H1 (cell line): ENCODE measurements around the gene PPA1. TPM values are rescaled to one million over a fixed set of nuclear protein-coding genes. Genes with fewer than 3 reads are reported as not detected.
"Not testable (repeated sequence)": the region's sequence is repeated elsewhere in the genome, so short reads cannot be mapped to it uniquely, and the experiment has no call there.

Experiments
- CTCF ChIA-PET: fragments of 300-600 bp; sonication (Branson Sonifier 250); formaldehyde crosslinking; loops from one replicate; lab custom pipeline; 2021; ENCODE audit not compliant: partially characterized antibody; lab: Charles Lee
- POLR2A ChIA-PET: fragments of 300-600 bp; sonication (Branson Sonifier 250); formaldehyde crosslinking; loops from one replicate; lab custom pipeline; 2021; ENCODE audit warnings: inconsistent platforms; ENCODE audit not compliant: partially characterized antibody; lab: Charles Lee
- DNase-seq, 2 experiments: peaks; one replicate each; pipeline versions ENCODE4 v3.0.0 to v3.0.0-alpha.2; 2010 to 2022; ENCODE audit warnings: low spot score in 2 of 2, low read depth in 1 of 2, mixed read lengths in 1 of 2
- FAIRE-seq: peaks from 2 replicates; lab custom pipeline; 2011; peaks lifted over from hg19 to GRCh38; lab: Jason Lieb, UNC
- H2AFZ ChIP-seq: 2 replicates; pipeline ENCODE4 v1.8.1; 2012; ENCODE audit warnings: low read length, inconsistent platforms
- H2AK5ac ChIP-seq: 2 replicates; pipeline ENCODE4 v1.6.1; 2013; ENCODE audit warnings: low read depth, low read length
- H2BK120ac ChIP-seq: replicated peaks from 2 replicates; pipeline ENCODE3; 2013; ENCODE audit warnings: low read depth, low read length, inconsistent platforms
- H2BK12ac ChIP-seq: 2 replicates; pipeline ENCODE4 v1.6.1; 2013; ENCODE audit warnings: low read depth, low read length
- H2BK15ac ChIP-seq: 2 replicates; pipeline ENCODE4 v1.6.1; 2013; ENCODE audit warnings: low read length
- H2BK20ac ChIP-seq: 2 replicates; pipeline ENCODE4 v1.6.1; 2013; ENCODE audit warnings: low read length
- H2BK5ac ChIP-seq: 2 replicates; pipeline ENCODE4 v1.6.1; 2013; ENCODE audit warnings: low read depth, low read length
- H3K14ac ChIP-seq: 2 replicates; pipeline ENCODE4 v1.6.1; 2013; ENCODE audit warnings: inconsistent platforms; ENCODE audit not compliant: insufficient read length
- H3K18ac ChIP-seq: 2 replicates; pipeline ENCODE4 v1.6.1; 2013; ENCODE audit warnings: low read length; ENCODE audit errors: extremely low read depth
- H3K23ac ChIP-seq: 2 replicates; pipeline ENCODE4 v1.6.1; 2013; ENCODE audit warnings: inconsistent platforms; ENCODE audit not compliant: insufficient read length
- H3K23me2 ChIP-seq: 2 replicates; pipeline ENCODE4 v1.6.1; 2013; ENCODE audit warnings: low read depth, low read length
- H3K27ac ChIP-seq: 2 replicates; pipeline ENCODE4 v1.6.1; 2011; ENCODE audit warnings: low read depth, low read length, inconsistent platforms
- H3K27me3 ChIP-seq, 4 experiments: replicated peaks in 1 of 4; 1 replicate in 1 of 4; 2 replicates in 3 of 4; pipeline versions ENCODE4 v1.6.1 to v1.8.1; 2011 to 2013; ENCODE audit warnings: low read length in 3 of 4, mild to moderate bottlenecking in 3 of 4, inconsistent platforms in 2 of 4, mixed read lengths in 2 of 4, moderate library complexity in 1 of 4; ENCODE audit not compliant: control insufficient read depth in 3 of 4, insufficient read depth in 3 of 4; ENCODE audit errors: extremely low read depth in 1 of 4
- H3K36me3 ChIP-seq, 4 experiments: 2 replicates each; pipeline versions ENCODE4 v1.6.1 to v1.8.1; 2011 to 2013; ENCODE audit warnings: mild to moderate bottlenecking in 4 of 4, low read length in 3 of 4, moderate library complexity in 2 of 4, control low read depth in 1 of 4, inconsistent platforms in 1 of 4; ENCODE audit not compliant: insufficient read depth in 4 of 4, control insufficient read depth in 2 of 4
- H3K4ac ChIP-seq: replicated peaks from 2 replicates; pipeline ENCODE3; 2013; ENCODE audit warnings: low read length, low read depth, mixed read lengths, inconsistent platforms; ENCODE audit not compliant: insufficient read length
- H3K4me1 ChIP-seq, 4 experiments: replicated peaks in 1 of 4; 1 replicate in 1 of 4; 2 replicates in 3 of 4; pipeline versions ENCODE4 v1.6.1 to v1.8.1; 2011 to 2013; ENCODE audit warnings: low read length in 3 of 4, inconsistent platforms in 2 of 4, mixed read lengths in 1 of 4; ENCODE audit not compliant: insufficient read depth in 4 of 4, control insufficient read depth in 3 of 4
- H3K4me2 ChIP-seq, 2 experiments: 2 replicates each; pipeline versions ENCODE4 v1.6.1 to v1.8.1; 2011 to 2013; ENCODE audit warnings: low read depth in 2 of 2, low read length in 2 of 2, control low read depth in 1 of 2, inconsistent platforms in 1 of 2, mild to moderate bottlenecking in 1 of 2; ENCODE audit not compliant: insufficient read depth in 1 of 2
- H3K4me3 ChIP-seq, 4 experiments: fragments of 200-600, 300-600 bp in 1 of 4; sonication (generic), shearing (Covaris generic), sonication (Bioruptor Twin) in 1 of 4; 2 replicates each; pipeline versions ENCODE4 v1.5.1 to v1.8.1; 2011 to 2016; ENCODE audit warnings: low read length in 4 of 4, low read depth in 3 of 4, control low read depth in 2 of 4, inconsistent platforms in 2 of 4, mild to moderate bottlenecking in 2 of 4, mixed read lengths in 1 of 4, moderate library complexity in 1 of 4; ENCODE audit not compliant: insufficient read depth in 2 of 4; ENCODE audit errors: extremely low read depth in 1 of 4
- H3K56ac ChIP-seq: replicated peaks from 2 replicates; pipeline ENCODE3; 2013; ENCODE audit warnings: low read depth, mild to moderate bottlenecking, mixed read lengths, low read length, inconsistent platforms; ENCODE audit not compliant: insufficient read length
- H3K79me1 ChIP-seq: 2 replicates; pipeline ENCODE4 v1.6.1; 2013; ENCODE audit warnings: low read depth, low read length, control low read depth
- H3K79me2 ChIP-seq, 2 experiments: 2 replicates each; pipeline versions ENCODE4 v1.6.1 to v1.8.1; 2012 to 2013; ENCODE audit warnings: low read length in 2 of 2, mild to moderate bottlenecking in 2 of 2, inconsistent platforms in 1 of 2; ENCODE audit not compliant: insufficient read depth in 2 of 2, control insufficient read depth in 1 of 2
- H3K9ac ChIP-seq, 4 experiments: replicated peaks in 1 of 4; 1 replicate in 1 of 4; 2 replicates in 3 of 4; pipeline versions ENCODE4 v1.6.1 to v1.8.1; 2011 to 2013; ENCODE audit warnings: low read depth in 3 of 4, low read length in 3 of 4, control low read depth in 2 of 4, mild to moderate bottlenecking in 2 of 4, moderate library complexity in 2 of 4, inconsistent platforms in 1 of 4; ENCODE audit errors: extremely low read depth in 1 of 4
- H3K9me3 ChIP-seq, 2 experiments: 2 replicates each; pipeline versions ENCODE4 v1.6.1 to v1.8.1; 2012 to 2013; ENCODE audit warnings: mild to moderate bottlenecking in 2 of 2, moderate library complexity in 2 of 2, control low read depth in 1 of 2, inconsistent platforms in 1 of 2, low read depth in 1 of 2, low read length in 1 of 2, mixed read lengths in 1 of 2; ENCODE audit not compliant: insufficient read depth in 2 of 2
- H4K20me1 ChIP-seq, 2 experiments: replicated peaks in 1 of 2; 2 replicates each; pipeline versions ENCODE3 to v1.8.1; 2011 to 2013; ENCODE audit warnings: inconsistent platforms in 2 of 2, low read length in 2 of 2, mild to moderate bottlenecking in 1 of 2; ENCODE audit not compliant: insufficient read depth in 2 of 2, control insufficient read depth in 1 of 2
- H4K5ac ChIP-seq: 2 replicates; pipeline ENCODE4 v1.6.1; 2013; ENCODE audit warnings: low read length, low read depth, mixed read lengths, inconsistent platforms; ENCODE audit not compliant: insufficient read length
- H4K8ac ChIP-seq: 2 replicates; pipeline ENCODE4 v1.8.0; 2013; ENCODE audit warnings: mild to moderate bottlenecking, moderate library complexity, low read length, inconsistent platforms; ENCODE audit not compliant: insufficient read depth; ENCODE audit errors: extremely low read depth
- H4K91ac ChIP-seq: replicated peaks from 2 replicates; pipeline ENCODE3; 2013; ENCODE audit warnings: low read length, mixed read lengths, inconsistent platforms; ENCODE audit not compliant: insufficient read length
- WGBS, 2 experiments: shearing (Covaris generic) in 1 of 2; methylation state at CpG; one replicate each; pipeline versions ENCODE4 v1.1.6 to v1.1.7; 2013 to 2015; ENCODE audit warnings: low lambda C conversion rate in 2 of 2, mixed read lengths in 2 of 2, inconsistent platforms in 1 of 2, low coverage in 1 of 2, missing lambda C conversion rate in 1 of 2; ENCODE audit not compliant: insufficient replicate concordance in 2 of 2, insufficient coverage in 1 of 2, insufficient read length in 1 of 2; ENCODE audit errors: extremely low coverage in 1 of 2, missing lambda C conversion rate in 1 of 2; 5-methylcytosine and 5-hydroxymethylcytosine counted together
- polyA plus RNA-seq, 7 experiments: library from polyadenylated mRNA; depleted of rRNA in 3 of 7; stranded (reverse) in 5 of 7; unstranded in 2 of 7; fragments of >200 nt in 5 of 7; fragments of 200-250 nt in 2 of 7; gene quantifications; 1 replicate in 5 of 7; 2 replicates in 1 of 7; 4 replicates in 1 of 7; pipeline versions ENCODE4 v1.2.1 to v1.2.3, GENCODE V29; 2011 to 2013; ENCODE audit warnings: missing spikeins in 2 of 7, mixed read lengths in 2 of 7
- total RNA-seq: library from RNA; stranded (reverse); fragmentation: NEBNext Ultra II Directional; extraction: Animal tissue kit (Norgen Biotek cat#: 25700); gene quantifications from 2 replicates; pipeline ENCODE4 v1.2.1, GENCODE V29; 2021

Gene PPA1
- total and polyA plus RNA-seq, 2 of the 8 experiments (the other 6 are each of a cell fraction or from before 2014, with no cell fraction given), result 77.0 to 191 TPM

DNA sequence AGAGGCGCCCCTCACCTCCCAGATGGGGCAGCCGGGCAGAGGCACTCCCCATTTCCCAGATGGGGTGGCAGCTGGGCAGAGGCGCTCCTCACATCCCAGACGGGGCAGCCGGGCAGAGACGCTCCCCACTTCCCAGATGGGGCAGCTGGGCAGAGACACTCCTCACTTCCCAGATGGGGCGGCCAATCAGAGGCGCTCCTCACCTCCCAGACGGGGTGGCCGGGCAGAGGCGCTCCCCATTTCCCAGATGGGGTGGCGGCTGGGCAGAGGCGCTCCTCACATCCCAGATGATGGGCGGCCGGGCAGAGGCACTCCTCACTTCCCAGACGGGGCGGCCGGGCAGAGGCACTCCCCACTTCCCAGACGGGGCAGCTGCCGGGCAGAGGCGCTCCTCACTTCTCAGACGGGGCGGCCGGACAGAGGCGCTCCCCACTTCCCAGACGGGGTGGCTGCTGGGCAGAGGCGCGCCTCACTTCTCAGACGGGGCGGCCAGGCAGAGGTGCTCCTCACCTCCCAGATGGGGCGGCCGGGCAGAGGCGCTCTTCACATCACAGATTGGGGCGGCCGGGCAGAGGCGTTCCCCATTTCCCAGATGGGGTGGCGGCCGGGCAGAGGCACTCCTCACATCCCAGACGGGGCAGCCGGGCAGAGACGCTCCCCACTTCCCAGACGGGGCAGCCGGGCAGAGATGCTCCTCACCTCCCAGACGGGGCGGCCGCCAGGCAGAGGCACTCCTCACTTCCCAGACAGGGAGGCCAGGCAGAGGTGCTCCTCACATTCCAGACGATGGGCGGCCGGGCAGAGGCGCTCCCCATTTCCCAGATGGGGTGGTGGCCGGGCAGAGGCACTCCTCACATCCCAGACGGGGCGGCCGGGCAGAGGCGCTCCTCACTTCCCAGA lies 6.1 kb upstream of the PPA1 start:
- H3K27ac ChIP-seq, CTCF ChIA-PET, H3K56ac ChIP-seq: not testable (repeated sequence)

More for the DNA sequence above, 6.1 kb upstream of the PPA1 start:
- H3K9ac ChIP-seq, H3K36me3 ChIP-seq, H3K79me1 ChIP-seq, H3K23me2 ChIP-seq, H3K4me2 ChIP-seq, H3K4me3 ChIP-seq, H3K4me1 ChIP-seq, H2AK5ac ChIP-seq, H2BK12ac ChIP-seq, H4K5ac ChIP-seq, H3K14ac ChIP-seq, H3K18ac ChIP-seq, FAIRE-seq, H2BK20ac ChIP-seq, H2BK15ac ChIP-seq, H4K20me1 ChIP-seq, H2BK5ac ChIP-seq, POLR2A ChIA-PET, H3K27me3 ChIP-seq, H3K79me2 ChIP-seq, H2AFZ ChIP-seq, H3K4ac ChIP-seq, H2BK120ac ChIP-seq, H4K91ac ChIP-seq, H3K23ac ChIP-seq, DNase-seq, H4K8ac ChIP-seq: not testable (repeated sequence)
- H3K9me3 ChIP-seq, result peaks cover 0 to 31% of the 10 kb centered on the region in 2 experiments; a peak in 2 of 4 replicates
- 97% methylated on average over 22 of the region's 55 CpGs; no CpG with 5 or more reads in 1 of the 2 experiments for WGBS, 2 experiments
